HG02840 (cell line): ENCODE results near the gene THAP11.

ENCODE experiments used
- ATAC-seq: cut with Tn5 transposase; IDR thresholded peaks from one replicate; pipeline ENCODE4 v1.9.1; 2021; ENCODE audit warnings: mild to moderate bottlenecking, moderate library complexity, moderate number of reproducible peaks; ENCODE audit not compliant: unreplicated experiment, low FRiP score

Gene THAP11

DNA sequence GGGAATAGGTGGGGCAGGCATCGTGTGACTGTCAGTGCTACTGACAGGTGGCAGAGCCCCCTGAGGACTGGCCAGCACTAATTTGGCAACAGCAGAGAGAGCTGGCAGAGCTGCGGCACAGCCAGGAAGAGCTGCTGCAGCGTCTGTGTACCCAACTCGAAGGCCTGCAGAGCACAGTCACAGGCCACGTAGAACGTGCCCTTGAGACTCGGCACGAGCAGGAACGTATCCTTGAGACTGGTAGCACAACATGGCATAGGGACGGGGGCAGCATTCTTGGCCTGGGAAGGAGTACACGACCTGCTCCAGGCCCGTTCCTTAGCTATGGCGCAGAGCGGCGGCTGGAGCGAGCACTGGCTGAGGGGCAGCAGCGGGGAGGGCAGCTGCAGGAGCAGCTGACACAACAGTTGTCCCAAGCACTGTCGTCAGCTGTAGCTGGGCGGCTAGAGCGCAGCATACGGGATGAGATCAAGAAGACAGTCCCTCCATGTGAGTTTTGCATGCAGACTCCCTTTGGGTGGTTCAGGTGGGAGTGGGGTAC is 39.6 kb downstream of the THAP11 start:
- no peak for ATAC-seq

DNA sequence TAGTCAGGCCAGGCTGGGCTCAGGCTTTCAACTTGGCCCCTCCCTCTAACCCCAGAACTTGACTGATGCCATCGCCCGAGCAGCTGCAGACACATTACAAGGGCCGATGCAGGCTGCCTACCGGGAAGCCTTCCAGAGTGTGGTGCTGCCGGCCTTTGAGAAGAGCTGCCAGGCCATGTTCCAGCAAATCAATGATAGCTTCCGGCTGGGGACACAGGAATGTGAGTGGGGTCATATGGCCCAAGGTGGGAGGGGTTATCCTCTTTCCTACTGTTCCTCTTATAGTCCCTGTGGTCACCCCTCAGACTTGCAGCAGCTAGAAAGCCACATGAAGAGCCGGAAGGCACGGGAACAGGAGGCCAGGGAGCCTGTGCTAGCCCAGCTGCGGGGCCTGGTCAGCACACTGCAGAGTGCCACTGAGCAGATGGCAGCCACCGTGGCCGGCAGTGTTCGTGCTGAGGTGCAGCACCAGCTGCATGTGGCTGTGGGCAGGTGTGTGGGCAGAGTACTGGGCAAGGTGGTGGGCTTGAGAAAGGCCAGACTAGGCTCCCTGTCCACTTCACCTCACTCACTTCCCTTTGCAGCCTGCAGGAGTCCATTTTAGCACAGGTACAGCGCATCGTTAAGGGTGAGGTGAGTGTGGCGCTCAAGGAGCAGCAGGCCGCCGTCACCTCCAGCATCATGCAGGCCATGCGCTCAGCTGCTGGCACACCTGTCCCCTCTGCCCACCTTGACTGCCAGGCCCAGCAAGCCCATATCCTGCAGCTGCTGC is 40.4 kb downstream of the THAP11 start:
- ATAC-seq = no peak

DNA sequence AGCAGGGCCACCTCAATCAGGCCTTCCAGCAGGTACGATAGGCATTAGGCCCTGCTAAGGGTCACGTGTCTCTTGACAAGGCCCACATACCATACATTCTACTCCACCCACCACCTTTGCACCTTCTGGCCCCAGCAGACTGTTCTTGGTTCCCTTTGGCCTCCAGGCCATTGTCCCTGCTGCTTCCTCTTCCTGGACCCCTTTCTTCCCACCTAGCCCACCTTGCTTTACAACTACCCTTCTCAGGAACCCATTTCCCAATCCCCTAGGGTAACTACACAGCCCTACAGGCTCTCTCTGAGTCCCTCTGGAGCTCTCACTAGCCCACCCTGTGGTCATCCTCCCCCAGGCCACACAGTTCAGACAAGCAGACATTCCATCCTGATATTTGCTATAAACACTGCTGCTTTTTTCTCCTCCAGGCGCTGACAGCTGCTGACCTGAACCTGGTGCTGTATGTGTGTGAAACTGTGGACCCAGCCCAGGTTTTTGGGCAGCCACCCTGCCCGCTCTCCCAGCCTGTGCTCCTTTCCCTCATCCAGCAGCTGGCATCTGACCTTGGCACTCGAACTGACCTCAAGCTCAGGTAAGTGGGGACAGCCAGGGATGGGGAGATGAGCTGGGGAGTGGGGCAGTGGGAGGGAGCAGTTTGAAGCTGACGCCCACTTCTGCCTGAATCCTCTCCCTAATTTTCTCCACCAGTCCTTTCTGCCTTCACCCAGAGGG is 41.2 kb downstream of the THAP11 start:
- no peak for ATAC-seq

DNA sequence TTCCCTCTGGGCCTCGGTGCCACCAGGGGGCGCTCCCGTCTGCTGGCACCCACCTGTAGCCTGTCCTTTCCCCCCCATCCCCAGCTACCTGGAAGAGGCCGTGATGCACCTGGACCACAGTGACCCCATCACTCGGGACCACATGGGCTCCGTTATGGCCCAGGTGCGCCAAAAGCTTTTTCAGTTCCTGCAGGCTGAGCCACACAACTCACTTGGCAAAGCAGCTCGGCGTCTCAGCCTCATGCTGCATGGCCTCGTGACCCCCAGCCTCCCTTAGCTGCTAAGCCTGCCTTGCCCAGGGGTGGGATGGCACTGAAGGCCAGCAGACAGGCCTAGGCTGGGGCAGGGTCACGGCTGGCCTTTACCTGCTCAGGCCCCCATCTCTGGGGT is 41.7 kb downstream of the THAP11 start:
- ATAC-seq = no peak

DNA sequence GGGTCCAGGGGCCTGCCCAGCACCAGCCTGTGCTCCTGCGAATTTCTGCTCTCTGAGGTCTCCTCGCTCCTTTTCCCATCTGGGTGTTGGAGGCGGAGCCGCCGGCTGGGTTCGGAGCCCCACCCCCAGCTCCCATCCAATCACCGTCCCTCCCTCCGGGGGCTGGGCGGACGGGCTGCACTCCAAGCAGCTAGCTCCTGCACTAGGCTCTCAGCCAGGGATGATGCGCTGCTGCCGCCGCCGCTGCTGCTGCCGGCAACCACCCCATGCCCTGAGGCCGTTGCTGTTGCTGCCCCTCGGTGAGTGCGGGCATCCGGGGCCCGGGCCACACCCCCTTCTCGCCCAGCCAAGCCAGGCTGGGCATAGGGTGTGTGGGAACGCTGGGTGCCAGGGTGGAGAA is 42.6 kb downstream of the THAP11 start, which contains the start of gene NRN1L:
TSS of gene NRN1L (plus strand) at position 202 of the 400 bp plus-strand sequence. CDS start at position 221, 19 bp downstream.
- ATAC-seq = no peak

DNA sequence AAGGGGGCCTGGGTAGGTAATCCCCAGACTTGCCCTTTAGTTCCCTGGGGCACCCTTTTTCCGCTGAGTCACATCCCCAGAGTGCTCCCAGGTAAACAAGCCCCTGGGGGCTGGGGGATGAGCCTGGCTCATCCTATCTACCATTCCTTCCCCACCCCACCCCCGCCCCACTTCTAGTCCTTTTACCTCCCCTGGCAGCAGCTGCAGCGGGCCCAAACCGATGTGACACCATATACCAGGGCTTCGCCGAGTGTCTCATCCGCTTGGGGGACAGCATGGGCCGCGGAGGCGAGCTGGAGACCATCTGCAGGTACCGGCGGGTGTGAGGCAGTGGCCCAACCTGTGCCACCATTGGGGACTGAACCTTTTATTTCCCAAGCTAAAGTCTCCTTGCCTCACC is 43.4 kb downstream of the THAP11 start:
- ATAC-seq = no peak

DNA sequence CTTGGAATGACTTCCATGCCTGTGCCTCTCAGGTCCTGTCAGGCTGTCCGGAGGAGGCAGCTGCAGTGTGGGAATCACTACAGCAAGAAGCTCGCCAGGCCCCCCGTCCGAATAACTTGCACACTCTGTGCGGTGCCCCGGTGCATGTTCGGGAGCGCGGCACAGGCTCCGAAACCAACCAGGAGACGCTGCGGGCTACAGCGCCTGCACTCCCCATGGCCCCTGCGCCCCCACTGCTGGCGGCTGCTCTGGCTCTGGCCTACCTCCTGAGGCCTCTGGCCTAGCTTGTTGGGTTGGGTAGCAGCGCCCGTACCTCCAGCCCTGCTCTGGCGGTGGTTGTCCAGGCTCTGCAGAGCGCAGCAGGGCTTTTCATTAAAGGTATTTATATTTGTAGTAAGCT is 43.9 kb downstream of the THAP11 start:
- ATAC-seq = no peak

DNA sequence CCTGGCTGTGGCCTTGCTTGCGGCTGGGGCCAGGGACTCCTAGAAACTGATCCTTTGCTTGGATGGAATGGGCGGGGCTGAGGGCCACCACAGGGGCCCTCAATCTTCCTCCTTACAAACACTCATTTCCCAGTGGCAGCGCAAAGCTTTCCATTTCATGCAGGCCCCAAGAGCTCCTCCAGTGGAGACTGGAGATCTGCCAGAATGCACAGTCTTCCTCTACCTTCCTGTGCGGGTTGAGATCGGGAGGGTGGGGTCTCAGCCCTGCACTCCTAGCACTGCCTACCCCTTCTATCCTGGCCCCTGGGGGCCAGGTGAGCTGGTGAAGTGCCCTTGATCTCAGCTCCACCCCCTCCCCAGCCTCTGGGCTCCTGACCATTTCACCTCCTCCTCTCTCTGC is 44.3 kb downstream of the THAP11 start:
- ATAC-seq = no peak

DNA sequence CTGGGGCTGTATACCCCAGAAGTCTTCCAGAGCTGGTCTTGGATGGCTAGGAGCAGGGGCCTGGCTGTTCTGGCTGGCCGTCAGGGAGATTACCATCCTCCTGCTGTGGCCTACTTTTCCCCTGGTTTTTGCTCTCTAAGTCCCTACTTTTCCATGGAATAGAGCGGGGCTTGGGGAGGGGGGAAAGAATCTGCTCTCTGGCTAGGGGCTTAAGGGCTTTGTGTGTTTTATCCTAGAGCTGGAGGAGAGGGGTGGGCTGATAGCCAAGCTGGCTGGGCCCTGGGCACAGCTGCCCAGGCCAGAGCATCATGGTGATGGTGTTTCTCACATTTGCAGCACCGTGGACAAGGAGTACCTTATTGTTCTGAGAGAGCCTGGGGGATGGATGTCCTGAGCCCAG is 46.2 kb downstream of the THAP11 start:
- ATAC-seq = no peak

DNA sequence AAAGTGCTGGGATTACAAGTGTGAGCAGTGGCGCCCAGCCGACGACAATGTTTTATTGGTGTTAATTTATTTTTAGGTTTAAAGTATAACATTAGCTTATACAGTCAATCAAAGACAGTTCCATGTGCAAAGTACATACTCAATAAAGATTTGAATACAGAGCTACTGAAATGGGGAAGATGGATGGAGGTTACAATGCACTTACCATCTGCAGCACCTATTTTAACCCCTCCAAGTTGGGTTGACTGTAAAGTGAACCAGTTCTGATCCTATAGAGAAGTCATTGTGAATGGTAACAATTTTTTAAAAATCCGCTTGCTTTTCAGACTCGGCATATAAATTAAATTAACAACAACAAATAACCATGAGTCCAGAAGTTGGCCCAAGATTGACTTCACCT is 50.3 kb downstream of the THAP11 start:
- ATAC-seq = no peak

DNA sequence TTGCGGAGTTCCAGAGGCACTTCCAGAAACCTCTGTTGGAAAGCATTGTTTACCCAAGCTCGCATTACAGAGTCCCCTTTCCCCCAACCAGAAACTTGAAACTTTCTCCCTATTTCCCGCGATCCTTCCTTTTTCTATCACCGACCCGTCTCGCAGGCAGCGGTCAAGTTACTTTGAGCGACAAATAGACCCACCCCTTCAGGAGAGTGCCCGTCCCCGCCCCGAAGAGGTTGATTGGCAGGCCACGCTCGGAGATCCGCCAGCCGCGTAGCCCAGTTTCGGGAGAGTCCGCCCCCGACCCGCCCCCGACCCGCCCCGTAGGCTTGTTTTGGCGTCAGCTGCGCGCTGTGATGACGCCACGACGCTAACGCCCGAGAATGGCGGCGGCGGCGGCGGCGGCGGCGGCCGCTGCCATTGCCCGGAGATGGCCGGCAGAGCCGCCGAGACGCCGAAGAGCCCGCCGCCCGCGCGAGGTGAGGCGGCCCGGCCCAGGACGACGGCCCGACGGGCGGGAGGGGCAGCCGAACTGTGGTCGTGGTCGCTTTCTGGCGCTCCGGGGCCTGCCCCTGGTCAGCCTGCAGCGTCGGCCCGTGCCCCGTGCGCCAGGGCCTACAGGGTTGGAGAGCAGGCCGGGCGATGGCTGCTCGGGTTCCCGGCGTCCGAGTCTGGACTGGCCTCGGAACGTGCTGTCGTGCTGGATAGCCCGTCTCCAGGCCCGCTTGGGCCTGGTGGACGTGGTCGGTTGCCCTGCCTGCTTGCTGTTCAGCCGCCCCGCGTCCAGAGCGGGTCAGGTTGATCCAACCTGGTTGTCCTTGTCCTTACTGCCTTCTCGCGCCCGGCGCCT is 51.0 kb downstream of the THAP11 start, which contains the start of gene PSKH1:
TSS of gene PSKH1 (plus strand) at position 356 of the 844 bp plus-strand sequence. CDS start 15,496 bp downstream, outside the sequence.
- peak; percentile 80 for ATAC-seq
